ENCODE measurements around the gene KRTAP4-6. TPM values are rescaled to one million over a fixed set of nuclear protein-coding genes. Genes with fewer than 3 reads are reported as not detected.

KRTAP4-6 gene
- total and polyA plus RNA-seq, 2 of the 8 experiments (the other 6 are each of a cell fraction or from before 2014, with no cell fraction given), result not detected

DNA sequence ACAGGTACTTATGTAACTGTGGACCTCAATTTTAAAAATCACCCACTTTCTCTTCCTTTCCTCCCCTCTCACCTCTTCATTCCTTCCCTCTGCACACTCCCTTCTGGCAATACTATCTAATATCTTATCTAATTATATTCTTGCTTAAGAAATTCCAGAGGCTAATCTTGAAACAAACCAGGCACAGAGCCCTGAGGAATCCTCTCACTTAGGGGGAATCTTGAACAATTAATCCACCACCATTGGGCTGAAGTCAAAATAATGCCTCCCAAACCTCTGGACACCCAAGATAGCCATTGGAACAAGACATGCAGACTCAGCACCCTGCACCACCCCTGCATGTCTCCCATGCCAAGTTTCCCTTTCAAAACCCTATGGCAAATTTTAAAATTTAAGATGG is 1.0 kb upstream of the KRTAP4-6 start:
- Histone ChIP-seq H4K5ac (ENCODE audit: insufficient read length, low read depth, low read length) (no peak overlapping the region), H3K23me2 (ENCODE audit: low read depth, low read length) (no peaks in the 10 kb centered on the region), H2AFZ (ENCODE audit: low read length) (no peak overlapping the region), H4K8ac (ENCODE audit: extremely low read depth, insufficient read depth, low read length) (no peak overlapping the region), H3K14ac (ENCODE audit: insufficient read length) (no peak overlapping the region), H3K27me3 (replicated peaks in 1 of 4; ENCODE audit: control insufficient read depth in 3 of 4, extremely low read depth in 1 of 4, insufficient read depth in 3 of 4, low read length in 3 of 4) (no peaks in the 10 kb centered on the region), H2BK12ac (ENCODE audit: low read depth, low read length) (no peak overlapping the region), H3K79me1 (ENCODE audit: low read depth, low read length) (no peaks in the 10 kb centered on the region), H2BK20ac (ENCODE audit: low read length) (no peak overlapping the region), H3K4me2 (ENCODE audit: insufficient read depth in 1 of 2, low read depth in 2 of 2, low read length in 2 of 2) (no peak overlapping the region), H3K4ac (replicated peaks; ENCODE audit: insufficient read length, low read depth, low read length) (no peak overlapping the region), H3K27ac (ENCODE audit: low read depth, low read length) (no peak overlapping the region), H3K18ac (ENCODE audit: extremely low read depth, low read length) (no peak overlapping the region), H3K4me3 (ENCODE audit: extremely low read depth in 1 of 4, insufficient read depth in 2 of 4, low read depth in 3 of 4, low read length in 4 of 4) (no peak overlapping the region), H2AK5ac (ENCODE audit: low read depth, low read length) (no peak overlapping the region), H2BK120ac (replicated peaks; ENCODE audit: low read depth, low read length) (no peak overlapping the region), H3K23ac (ENCODE audit: insufficient read length) (no peak overlapping the region), H2BK15ac (ENCODE audit: low read length) (no peak overlapping the region), H3K9me3 (ENCODE audit: insufficient read depth in 2 of 2, low read depth in 1 of 2, low read length in 1 of 2) (peaks cover 12% of the 10 kb centered on the region in 2 experiments; a peak in 3 of 4 replicates), H3K36me3 (ENCODE audit: control insufficient read depth in 2 of 4, insufficient read depth in 4 of 4, low read length in 3 of 4) (no peaks in the 10 kb centered on the region), H4K91ac (replicated peaks; ENCODE audit: insufficient read length, low read length) (no peak overlapping the region), H2BK5ac (ENCODE audit: low read depth, low read length) (no peak overlapping the region), H4K20me1 (replicated peaks in 1 of 2; ENCODE audit: control insufficient read depth in 1 of 2, insufficient read depth in 2 of 2, low read length in 2 of 2) (no peaks in the 10 kb centered on the region), H3K4me1 (replicated peaks in 1 of 4; ENCODE audit: control insufficient read depth in 3 of 4, insufficient read depth in 4 of 4, low read length in 3 of 4) (no peaks in the 10 kb centered on the region), H3K79me2 (ENCODE audit: control insufficient read depth in 1 of 2, insufficient read depth in 2 of 2, low read length in 2 of 2) (no peaks in the 10 kb centered on the region), H3K9ac (replicated peaks in 1 of 4; ENCODE audit: extremely low read depth in 1 of 4, low read depth in 3 of 4, low read length in 3 of 4) (no peak overlapping the region), H3K56ac (replicated peaks; ENCODE audit: insufficient read length, low read depth, low read length) (no peak overlapping the region)
- ChIA-PET POLR2A (ENCODE audit: partially characterized antibody) (interaction anchor here (0.6 kb wide), 1 partner anchor 102 kb away, joined by 4 read pairs; no protein-coding TSS in a partner anchor), CTCF (ENCODE audit: partially characterized antibody) (interaction anchor here (1.0 kb wide), 1 partner anchor 8 kb away, joined by 3 read pairs; the partner anchor contains the start of gene KRTAP4-5)
- no peak for FAIRE-seq
- no peak for DNase-seq (ENCODE audit: low read depth in 1 of 2, low spot score in 2 of 2)
- no peak for TF ChIP-seq SAP30 (IDR thresholded peaks at IDR 0.05; ENCODE audit: insufficient read depth, insufficient replicate concordance, low read length)
- TF ChIP-seq POLR2AphosphoS5 (IDR thresholded peaks at IDR 0.05; ENCODE audit: low read depth, low read length), result no peak
- TF ChIP-seq NRF1 (IDR thresholded peaks at IDR 0.05; ENCODE audit: low read depth, low read length), result no peak
- no peak for TF ChIP-seq HDAC2 (IDR thresholded peaks at IDR 0.05; ENCODE audit: borderline replicate concordance in 1 of 2, low read depth in 2 of 2, low read length in 2 of 2)
- TF ChIP-seq MAFK (IDR thresholded peaks at IDR 0.05; ENCODE audit: low read depth, low read length), result no peak
- no peak for TF ChIP-seq JUND (IDR thresholded peaks at IDR 0.05; ENCODE audit: low read length)
- TF ChIP-seq ZNF274 (IDR thresholded peaks at IDR 0.05; ENCODE audit: borderline replicate concordance, extremely low read depth, low read length), result no peak
- no peak for TF ChIP-seq KDM1A (IDR thresholded peaks at IDR 0.05; ENCODE audit: borderline replicate concordance, low read length)
- TF ChIP-seq TAF7 (optimal IDR thresholded peaks at IDR 0.05; ENCODE audit: borderline replicate concordance, low read depth, low read length), result no peak
- TF ChIP-seq EGR1 (IDR thresholded peaks at IDR 0.05; ENCODE audit: borderline replicate concordance, low read depth, low read length), result no peak
- TF ChIP-seq CHD1 (IDR thresholded peaks at IDR 0.05; ENCODE audit: low read depth, low read length), result no peak
- no peak for TF ChIP-seq GTF2F1 (IDR thresholded peaks at IDR 0.05; ENCODE audit: borderline replicate concordance, low read depth, low read length)
- no peak for TF ChIP-seq RAD21 (IDR thresholded peaks at IDR 0.05 in 1 of 2, conservative IDR thresholded peaks at IDR 0.05 in 1 of 2; ENCODE audit: low read depth in 2 of 2, low read length in 2 of 2)

Measured in H1 (cell line).